Type B pancreatic cell (in vitro differentiated cells): Measurements from ENCODE around the gene OR10H1. TPM values are rescaled to one million over a fixed set of nuclear protein-coding genes. Genes with fewer than 3 reads are reported as not detected.
"Not testable (repeated sequence)": the region's sequence is repeated elsewhere in the genome, so short reads cannot be mapped to it uniquely, and the experiment has no call there.

Source experiments
- DNase-seq: peaks from one replicate; pipeline ENCODE4 v3.0.0; 2021; ENCODE audit warnings: mixed read lengths; ENCODE audit not compliant: unreplicated experiment; ENCODE audit errors: extremely low spot score
- H3K27ac Mint-ChIP-seq: 2 replicates; pipeline ENCODE4 v1.8.0; 2021; ENCODE audit warnings: mild to moderate bottlenecking, mixed read lengths
- H3K27me3 Mint-ChIP-seq: 2 replicates; pipeline ENCODE4 v1.8.0; 2021; ENCODE audit warnings: mixed read lengths
- H3K36me3 Mint-ChIP-seq: 2 replicates; pipeline ENCODE4 v1.8.0; 2021; ENCODE audit warnings: mixed read lengths
- H3K4me1 Mint-ChIP-seq: one replicate; pipeline ENCODE4 v1.8.0; 2021; ENCODE audit warnings: mixed read lengths; ENCODE audit not compliant: unreplicated experiment
- H3K4me3 Mint-ChIP-seq: 2 replicates; pipeline ENCODE4 v1.8.0; 2021; ENCODE audit warnings: mild to moderate bottlenecking, mixed read lengths
- H3K9me3 Mint-ChIP-seq: 2 replicates; pipeline ENCODE4 v1.8.0; 2021; ENCODE audit warnings: mixed read lengths
- total RNA-seq: library from RNA; stranded (reverse); gene quantifications from 2 replicates; pipeline ENCODE4 v1.2.1, GENCODE V29; 2021; ENCODE audit warnings: low replicate concordance
- TF ChIP-seq, protein P1 (sequence below): fragments of 200-600 bp; sonication (generic); conservative IDR thresholded peaks from 2 replicates; pipeline ENCODE4 v1.5.0; 2021; ENCODE audit warnings: antibody characterized with exemption, mild to moderate bottlenecking

OR10H1 gene
- total RNA-seq, 1 donor from 2014 or later, result not detected

DNA sequence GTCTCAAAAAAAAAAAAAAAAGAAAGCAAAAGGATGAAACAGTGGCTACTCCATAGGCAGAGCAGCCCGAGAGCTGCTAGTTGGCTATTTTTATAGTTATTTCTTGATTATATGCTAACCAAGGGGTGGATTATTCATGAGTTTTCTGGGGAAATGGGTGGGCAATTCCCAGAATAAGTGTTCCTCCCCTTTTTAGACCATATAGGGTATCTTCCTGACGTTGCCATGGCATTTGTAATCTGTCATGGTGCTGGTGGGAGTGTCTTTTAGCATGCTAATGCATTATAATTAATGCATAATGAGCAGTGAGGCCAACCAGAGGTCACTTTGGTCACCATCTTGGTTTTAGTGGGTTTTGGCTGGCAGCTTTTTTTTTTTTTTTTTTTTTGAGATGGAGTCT is 25.4 kb upstream of the OR10H1 start:
- no peaks in the 10 kb centered on the region for H3K4me1 Mint-ChIP-seq
- H3K9me3 Mint-ChIP-seq, result peaks cover 9% of the 10 kb centered on the region
- H3K4me3 Mint-ChIP-seq, result no peak overlapping the region
- TF ChIP-seq, protein P1, sequence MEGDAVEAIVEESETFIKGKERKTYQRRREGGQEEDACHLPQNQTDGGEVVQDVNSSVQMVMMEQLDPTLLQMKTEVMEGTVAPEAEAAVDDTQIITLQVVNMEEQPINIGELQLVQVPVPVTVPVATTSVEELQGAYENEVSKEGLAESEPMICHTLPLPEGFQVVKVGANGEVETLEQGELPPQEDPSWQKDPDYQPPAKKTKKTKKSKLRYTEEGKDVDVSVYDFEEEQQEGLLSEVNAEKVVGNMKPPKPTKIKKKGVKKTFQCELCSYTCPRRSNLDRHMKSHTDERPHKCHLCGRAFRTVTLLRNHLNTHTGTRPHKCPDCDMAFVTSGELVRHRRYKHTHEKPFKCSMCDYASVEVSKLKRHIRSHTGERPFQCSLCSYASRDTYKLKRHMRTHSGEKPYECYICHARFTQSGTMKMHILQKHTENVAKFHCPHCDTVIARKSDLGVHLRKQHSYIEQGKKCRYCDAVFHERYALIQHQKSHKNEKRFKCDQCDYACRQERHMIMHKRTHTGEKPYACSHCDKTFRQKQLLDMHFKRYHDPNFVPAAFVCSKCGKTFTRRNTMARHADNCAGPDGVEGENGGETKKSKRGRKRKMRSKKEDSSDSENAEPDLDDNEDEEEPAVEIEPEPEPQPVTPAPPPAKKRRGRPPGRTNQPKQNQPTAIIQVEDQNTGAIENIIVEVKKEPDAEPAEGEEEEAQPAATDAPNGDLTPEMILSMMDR, result no peak
- no peaks in the 10 kb centered on the region for H3K27me3 Mint-ChIP-seq
- DNase-seq, result no peak
- H3K27ac Mint-ChIP-seq, result no peak overlapping the region
- H3K36me3 Mint-ChIP-seq, result no peaks in the 10 kb centered on the region

DNA sequence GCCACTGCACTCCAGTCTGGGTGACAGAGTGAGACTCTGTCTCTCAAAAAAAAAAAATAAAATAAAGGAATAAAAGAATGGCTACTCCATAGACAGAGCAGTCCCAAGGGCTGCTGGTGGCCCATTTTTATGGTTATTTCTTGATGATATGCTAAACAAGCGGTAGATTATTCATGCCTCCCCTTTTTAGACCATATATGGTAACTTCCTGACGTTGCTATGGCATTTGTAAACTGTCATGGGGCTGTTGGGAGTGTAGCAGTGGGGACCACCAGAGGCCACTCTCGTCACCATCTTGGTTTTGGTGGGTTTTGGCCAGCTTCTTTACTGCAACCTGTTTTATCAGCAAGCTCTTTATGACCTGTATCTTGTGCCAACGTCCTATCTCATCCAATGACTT is 24.4 kb upstream of the OR10H1 start:
- not testable (repeated sequence) for DNase-seq, H3K4me1 Mint-ChIP-seq, H3K4me3 Mint-ChIP-seq, H3K36me3 Mint-ChIP-seq, H3K27me3 Mint-ChIP-seq, H3K27ac Mint-ChIP-seq
- peaks cover 11% of the 10 kb centered on the region for H3K9me3 Mint-ChIP-seq

DNA sequence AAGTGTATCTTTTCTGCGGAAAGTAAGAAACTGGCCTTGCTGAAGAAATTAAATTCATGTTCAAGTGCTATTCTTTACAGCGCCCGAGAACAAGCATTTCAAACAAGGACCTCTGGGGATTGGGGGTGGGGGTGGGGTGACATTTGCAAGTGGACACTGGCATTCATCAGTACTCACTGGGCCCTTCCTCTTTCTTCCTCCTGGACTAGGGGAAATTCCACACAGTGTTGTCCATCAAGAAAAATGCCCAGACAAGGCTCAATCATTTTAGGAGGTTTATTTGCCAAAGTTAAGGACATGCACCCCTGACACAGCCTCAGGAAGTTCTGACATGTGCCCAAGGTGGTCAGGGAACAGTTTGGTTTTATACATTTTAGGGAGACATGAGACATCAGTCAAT is 22.9 kb upstream of the OR10H1 start:
- Mint-ChIP-seq H3K9me3 (peaks cover 11% of the 10 kb centered on the region), H3K4me1 (no peaks in the 10 kb centered on the region), H3K27ac (no peak overlapping the region)

DNA sequence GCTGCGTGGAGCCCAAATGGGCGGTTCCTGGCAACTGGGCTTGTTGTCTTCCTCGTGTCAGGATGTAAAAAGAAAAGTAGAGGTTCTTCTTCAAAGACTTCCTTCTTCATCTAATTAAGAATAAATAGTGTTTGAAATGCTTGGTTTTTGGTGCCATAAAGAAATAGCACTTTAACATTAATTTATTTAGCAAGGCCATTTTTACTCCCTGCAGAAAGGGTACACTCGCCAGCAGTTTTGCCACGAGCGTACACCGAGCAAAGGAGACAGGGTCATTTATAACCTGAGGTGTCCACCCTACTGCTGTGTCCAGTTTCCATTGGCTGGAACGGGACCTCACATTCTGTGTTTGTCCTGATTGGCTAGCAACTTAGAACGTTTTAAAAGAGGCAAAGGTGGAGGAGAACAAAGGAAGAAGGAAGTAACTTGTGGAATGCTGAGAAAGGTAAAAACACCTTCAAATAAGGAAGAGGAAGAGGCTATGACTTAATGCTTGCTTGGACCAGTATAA is 21.8 kb upstream of the OR10H1 start:
- Mint-ChIP-seq H3K27me3 (no peaks in the 10 kb centered on the region), H3K9me3 (peaks cover 7% of the 10 kb centered on the region), H3K4me1 (no peaks in the 10 kb centered on the region), H3K27ac (no peak overlapping the region), H3K36me3 (no peaks in the 10 kb centered on the region), H3K4me3 (no peak overlapping the region)
- TF ChIP-seq, protein P1, result no peak
- no peak for DNase-seq

More for the DNA sequence above, 22.9 kb upstream of the OR10H1 start:
- no peak overlapping the region for H3K4me3 Mint-ChIP-seq
- H3K36me3 Mint-ChIP-seq, result no peaks in the 10 kb centered on the region
- DNase-seq, result no peak
- TF ChIP-seq, protein P1, result no peak
- no peaks in the 10 kb centered on the region for H3K27me3 Mint-ChIP-seq

DNA sequence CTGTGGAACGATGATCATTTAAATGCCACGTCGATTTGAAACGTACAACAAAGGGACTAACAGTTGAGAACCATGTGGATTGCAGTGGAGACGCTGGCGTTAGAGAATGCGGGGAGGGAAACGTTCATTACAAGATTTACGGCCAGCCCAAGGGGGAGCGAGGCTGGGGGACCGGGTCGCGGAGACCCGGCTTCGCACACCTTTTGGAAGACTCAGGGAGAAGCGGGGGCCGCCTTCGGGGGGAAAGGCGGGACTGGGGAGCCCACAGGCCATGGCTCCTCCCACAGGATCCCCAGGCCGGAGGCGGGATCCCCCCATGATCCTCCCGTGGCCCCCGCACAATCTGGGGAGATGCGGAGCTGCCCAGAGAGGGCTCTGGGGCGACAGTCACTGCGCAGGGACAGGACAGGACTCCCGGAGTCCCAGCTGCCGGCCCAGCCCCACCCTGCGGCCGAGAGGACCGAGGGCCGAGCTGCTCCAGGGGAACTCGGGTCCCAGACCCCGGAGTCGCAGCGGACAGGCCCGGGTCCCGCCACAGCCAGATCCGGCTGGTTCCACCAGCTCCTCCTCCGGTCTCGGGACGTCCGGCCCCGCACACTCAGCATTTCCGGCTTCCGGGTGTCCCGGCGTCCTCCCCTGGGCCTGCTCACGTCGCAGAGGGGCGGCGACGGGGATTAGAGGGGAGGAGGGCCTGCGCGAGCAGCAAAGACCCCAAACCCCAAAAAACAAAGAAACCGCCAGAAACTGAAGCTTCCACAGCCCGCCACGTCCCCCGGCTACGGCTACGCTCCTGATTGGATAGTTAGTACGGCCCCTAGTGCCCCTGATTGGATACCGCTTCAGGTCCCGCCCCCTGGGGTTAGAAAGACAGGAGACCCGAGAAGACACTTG is 21.1 kb upstream of the OR10H1 start:
- Mint-ChIP-seq H3K9me3 (peaks cover 6% of the 10 kb centered on the region), H3K4me1 (no peaks in the 10 kb centered on the region), H3K27me3 (no peaks in the 10 kb centered on the region), H3K36me3 (no peaks in the 10 kb centered on the region), H3K27ac (no peak overlapping the region), H3K4me3 (no peak overlapping the region)
- no peak for DNase-seq
- TF ChIP-seq, protein P1, result no peak

DNA sequence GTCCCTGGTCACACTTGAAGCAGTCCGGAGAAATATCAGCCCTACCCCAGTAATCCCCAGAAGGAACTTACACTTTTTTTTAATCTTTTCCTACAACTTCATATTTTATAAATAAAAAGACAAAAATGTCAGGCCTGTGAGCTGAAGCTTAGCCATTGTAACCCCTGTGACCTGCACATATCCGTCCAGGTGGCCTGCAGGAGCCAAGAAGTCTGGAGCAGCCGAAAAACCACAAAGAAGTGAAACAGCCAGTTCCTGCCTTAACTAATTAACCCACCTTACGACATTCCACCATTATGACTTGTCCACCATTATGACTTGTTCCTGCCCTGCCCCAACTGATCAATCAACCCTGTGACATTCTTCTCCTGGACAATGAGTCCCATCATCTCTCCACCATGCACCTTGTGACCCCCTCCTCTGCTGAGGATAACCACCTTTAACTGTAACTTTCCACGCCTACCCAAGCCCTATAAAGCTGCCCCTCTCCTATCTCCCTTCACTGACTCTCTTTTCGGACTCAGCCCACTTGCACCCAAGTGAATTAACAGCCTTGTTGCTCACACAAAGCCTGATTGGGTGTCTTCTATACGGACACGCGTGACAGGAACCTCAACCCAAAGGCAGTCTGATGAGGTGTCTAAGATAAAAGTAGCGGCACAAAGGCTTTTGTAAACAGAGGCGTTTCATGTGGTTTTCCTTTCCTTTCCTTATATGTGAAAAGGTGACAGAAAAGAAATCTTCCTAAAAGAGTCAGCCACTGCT is 20.3 kb upstream of the OR10H1 start:
- not testable (repeated sequence) for DNase-seq, H3K4me1 Mint-ChIP-seq, H3K27me3 Mint-ChIP-seq, H3K36me3 Mint-ChIP-seq, H3K4me3 Mint-ChIP-seq, H3K9me3 Mint-ChIP-seq, H3K27ac Mint-ChIP-seq

DNA sequence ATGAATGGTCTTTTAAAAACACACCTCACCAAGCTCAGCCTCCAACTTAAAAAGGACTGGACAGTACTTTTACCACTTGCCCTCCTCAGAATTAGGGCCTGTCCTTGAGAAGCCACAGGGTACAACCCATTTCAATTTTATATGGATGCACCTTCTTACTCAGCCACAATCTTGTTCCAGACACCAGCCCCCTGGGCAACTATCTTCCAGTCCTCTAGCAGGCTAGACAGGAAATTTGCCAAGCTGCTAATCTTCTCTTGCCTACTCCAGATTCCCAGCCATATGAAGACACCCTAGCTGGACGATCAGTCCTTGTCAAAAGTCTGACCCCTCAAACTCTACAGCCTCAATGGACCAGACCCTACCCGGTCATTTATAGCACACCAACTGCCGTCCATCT is 18.8 kb upstream of the OR10H1 start:
- not testable (repeated sequence) for H3K27me3 Mint-ChIP-seq, H3K36me3 Mint-ChIP-seq, H3K27ac Mint-ChIP-seq, H3K4me3 Mint-ChIP-seq, H3K4me1 Mint-ChIP-seq, DNase-seq
- peaks cover 13% of the 10 kb centered on the region for H3K9me3 Mint-ChIP-seq
